Measurements from ENCODE around the gene ZNF154. TPM values are rescaled to one million over a fixed set of nuclear protein-coding genes. Genes with fewer than 3 reads are reported as not detected.
"Not testable (repeated sequence)": the region's sequence is repeated elsewhere in the genome, so short reads cannot be mapped to it uniquely, and the experiment has no call there.

The ZNF154 gene
- total RNA-seq, 4 donors from 2014 or later = 0.15 to 2.5 (median 0.94) TPM

DNA sequence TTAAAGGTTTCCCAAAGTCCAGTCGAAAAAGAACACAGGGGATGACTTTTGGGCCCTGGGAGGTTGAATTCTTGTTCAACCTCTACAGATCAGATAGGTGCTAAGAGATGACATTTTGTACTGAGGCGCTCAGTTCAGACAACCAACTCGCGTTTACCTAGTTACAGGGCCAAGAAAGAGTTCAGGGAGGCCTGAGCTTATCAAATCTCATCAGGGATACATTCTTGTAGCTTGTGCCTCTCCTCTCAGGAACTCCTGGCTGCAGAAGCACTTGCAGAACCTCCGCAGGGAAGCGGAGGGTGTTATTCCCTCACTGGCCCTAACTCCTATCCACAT, 38.4 kb upstream of the ZNF154 start:
- DNase-seq = no peak
- H3K4me1 ChIP-seq = peaks cover 0 to 22% (median 4%) of the 10 kb centered on the region in 3 donors
- H3K9me3 ChIP-seq = peaks cover 0 to 63% (median 39%) of the 10 kb centered on the region in 3 donors
- TF ChIP-seq POLR2A (IDR thresholded peaks at IDR 0.05) (no peak), CTCF (IDR thresholded peaks at IDR 0.05) (no peak)
- peak overlapping the region in 3 of 4 donors; percentile 88 to 92 (median 89) for H3K27ac ChIP-seq
- H3K36me3 ChIP-seq = peaks cover 17 to 48% (median 18%) of the 10 kb centered on the region in 3 donors
- H3K27me3 ChIP-seq = no peaks in the 10 kb centered on the region
- peak overlapping the region; percentile 76 to 100 (median 90) for H3K4me3 ChIP-seq
- intact Hi-C loops (cut with DNase I) = loop anchor here (10.0 kb wide), 1 partner anchor 167 kb away; the partner anchor contains the start of gene ZNF417
- WGBS, 2 donors = 35 to 51% methylated on average over 5 to 6 of the region's 6 CpGs

DNA sequence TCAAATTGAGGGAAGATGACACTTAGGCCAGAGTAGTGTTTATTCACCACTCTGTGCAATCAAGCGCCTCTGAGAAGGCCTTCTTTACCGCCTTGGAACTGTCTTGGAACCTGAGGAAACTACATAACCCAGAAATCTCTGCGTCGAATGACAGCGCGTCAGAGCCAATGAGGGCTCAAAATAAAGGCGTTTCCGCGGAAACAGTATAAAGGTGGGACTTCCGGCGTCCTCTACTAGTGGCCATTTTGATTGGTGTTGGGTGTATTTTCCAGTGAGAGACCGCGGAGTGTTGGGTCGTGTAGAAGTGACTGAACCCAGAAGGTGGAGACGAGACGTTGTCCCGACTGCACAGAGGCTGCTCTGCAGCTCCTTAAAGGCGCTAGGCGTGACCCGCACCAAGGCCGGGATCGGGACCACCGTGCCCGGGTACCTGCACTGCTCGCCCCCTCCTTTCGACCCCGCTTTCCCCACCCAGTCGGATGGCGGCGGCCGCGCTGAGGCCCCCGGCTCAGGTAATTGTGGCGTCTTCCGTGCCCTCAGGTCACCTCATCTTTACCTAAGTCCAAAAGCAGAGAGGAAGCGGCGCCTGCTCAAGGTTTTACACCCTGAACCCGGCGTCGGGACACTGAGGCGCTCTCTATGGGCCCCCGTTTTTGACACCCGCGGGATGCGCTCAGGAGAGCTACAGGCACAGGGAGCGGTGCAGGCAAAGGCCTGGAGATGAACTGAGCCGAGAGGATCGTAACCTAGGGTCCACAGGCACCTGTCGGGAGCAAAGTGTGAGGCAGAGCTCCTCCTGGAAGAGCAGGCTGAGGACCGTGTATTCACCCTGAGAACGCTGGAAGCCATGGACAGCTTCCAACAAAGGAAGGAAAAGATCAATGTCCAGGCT, 37.8 kb upstream of the ZNF154 start, which contains the start of gene ZNF776:
TSS of gene ZNF776 (plus strand) at position 236 of the 892 bp plus-strand sequence. CDS start at position 480, 244 bp downstream.
- Histone ChIP-seq H3K9me3 (peaks cover 0 to 57% (median 33%) of the 10 kb centered on the region in 3 donors), H3K4me1 (peaks cover 0 to 22% (median 4%) of the 10 kb centered on the region in 3 donors), H3K4me3 (peak within 1 kb of the TSS; percentile 76 to 100 (median 90)), H3K27me3 (no peaks in the 10 kb centered on the region), H3K27ac (peak within 1 kb of the TSS; percentile 88 to 92 (median 90)), H3K36me3 (peaks cover 11 to 42% (median 12%) of the 10 kb centered on the region in 3 donors)
- 2% methylated on average over 21 to 22 of the region's 51 CpGs for WGBS, 2 donors
- TF ChIP-seq POLR2A (IDR thresholded peaks at IDR 0.05) (peak in 1 of 4 donors; percentile 35), CTCF (IDR thresholded peaks at IDR 0.05) (no peak)
- intact Hi-C loops (cut with DNase I) = loop anchor here (10.0 kb wide), 1 partner anchor 168 kb away; the partner anchor contains the start of gene ZNF417
- peak; percentile 46 for DNase-seq

GRCh38 chr19:57738770-57739169, 29.8 kb upstream of the ZNF154 start:
- Histone ChIP-seq H3K4me3 (peak overlapping the region in 1 of 4 donors; percentile 15), H3K9me3 (peaks cover 0 to 24% (median 19%) of the 10 kb centered on the region in 3 donors)
- 88 to 99% methylated on average over 7 of the region's 7 CpGs for WGBS, 2 donors
- H3K27ac ChIP-seq; intact Hi-C loops (cut with DNase I); H3K36me3 ChIP-seq; H3K4me1 ChIP-seq; H3K27me3 ChIP-seq; DNase-seq: not testable (repeated sequence)

GRCh38 chr19:57738320-57738719, 29.3 kb upstream of the ZNF154 start:
- H3K36me3 ChIP-seq; H3K4me1 ChIP-seq; intact Hi-C loops (cut with DNase I); H3K27me3 ChIP-seq; H3K27ac ChIP-seq; DNase-seq: not testable (repeated sequence)
- peak; percentile 18 to 77 (median 52) for TF ChIP-seq CTCF (IDR thresholded peaks at IDR 0.05)
- peaks cover 0 to 24% (median 19%) of the 10 kb centered on the region in 3 donors for H3K9me3 ChIP-seq
- H3K4me3 ChIP-seq = peak overlapping the region in 1 of 4 donors; percentile 15
- WGBS, 2 donors = 12 to 27% methylated on average over 8 to 10 of the region's 10 CpGs

DNA sequence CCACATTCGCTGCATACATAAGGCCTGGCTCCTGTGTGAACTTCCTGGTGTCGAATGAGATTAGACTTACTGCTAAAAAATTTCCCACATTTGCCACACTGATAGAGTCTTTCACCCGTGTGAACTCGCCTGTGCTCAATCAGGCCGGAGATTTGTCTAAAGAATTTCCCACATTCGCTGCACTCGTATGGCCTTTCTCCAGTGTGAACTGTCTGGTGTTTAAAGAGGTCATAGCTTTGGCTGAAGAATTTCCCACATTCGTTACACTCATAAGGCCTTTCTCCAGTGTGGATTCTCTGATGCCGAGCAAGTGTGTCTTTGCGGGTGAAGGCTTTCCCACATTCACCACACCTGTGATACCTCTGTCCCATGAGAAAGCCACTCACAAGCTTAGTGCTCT, 11.9 kb upstream of the ZNF154 start:
- DNase-seq = no peak
- no peak for TF ChIP-seq POLR2A (IDR thresholded peaks at IDR 0.05)
- no peak for TF ChIP-seq CTCF (IDR thresholded peaks at IDR 0.05)
- no peak overlapping the region for H3K4me3 ChIP-seq
- peaks cover 0 to 97% (median 57%) of the 10 kb centered on the region in 3 donors for H3K9me3 ChIP-seq
- H3K4me1 ChIP-seq = no peaks in the 10 kb centered on the region
- H3K36me3 ChIP-seq = peaks cover 14 to 52% (median 19%) of the 10 kb centered on the region in 3 donors
- no peak overlapping the region for H3K27ac ChIP-seq
- intact Hi-C loops (cut with DNase I) = no loop called here
- 87 to 97% methylated on average over 10 of the region's 10 CpGs for WGBS, 2 donors
- H3K27me3 ChIP-seq = no peaks in the 10 kb centered on the region

Data from esophagus squamous epithelium (tissue), 5 donors.